ENCODE results near the gene SORCS3. TPM values are rescaled to one million over a fixed set of nuclear protein-coding genes. Genes with fewer than 3 reads are reported as not detected.

Gene SORCS3
- total RNA-seq, 1 experiment from 2014 or later, result 0.04 TPM

DNA sequence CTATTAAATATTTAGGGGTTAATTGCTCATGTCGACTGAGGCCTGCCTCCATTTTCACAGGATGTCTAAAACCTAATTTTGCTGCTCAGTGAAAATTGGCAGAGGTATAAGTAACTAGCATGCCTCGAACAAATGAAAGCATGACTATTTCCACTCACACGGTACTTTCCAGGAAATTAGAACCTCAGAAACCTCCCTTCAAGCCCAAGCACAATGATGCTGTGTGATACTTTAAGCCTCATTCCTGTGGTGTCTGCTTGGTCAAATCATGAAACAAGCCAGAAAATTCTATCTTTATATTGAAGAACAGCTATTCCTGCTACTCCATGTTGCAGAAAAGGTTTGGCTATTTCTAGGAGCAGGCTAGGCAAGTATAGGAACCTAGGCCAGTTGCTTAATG is 203.0 kb downstream of the SORCS3 start:
- Mint-ChIP-seq H3K4me3 (no peak overlapping the region), H3K27ac (no peak overlapping the region), H3K27me3 (ENCODE audit: low read depth) (peaks cover 10% of the 10 kb centered on the region), H3K9me3 (no peaks in the 10 kb centered on the region), H3K4me1 (peaks cover 6 to 7% of the 10 kb centered on the region in 2 experiments), H3K36me3 (ENCODE audit: insufficient read depth in 1 of 3, low read depth in 3 of 3) (no peaks in the 10 kb centered on the region)
- Histone ChIP-seq H4K8ac (replicated peaks; ENCODE audit: insufficient read length, low read depth, low read length) (no peak overlapping the region), H4K91ac (ENCODE audit: insufficient read length, low read depth, low read length) (no peak overlapping the region), H2BK5ac (ENCODE audit: insufficient read length, low read length) (no peak overlapping the region), H2AK5ac (ENCODE audit: insufficient read length, low read length) (no peak overlapping the region), H4K5ac (ENCODE audit: insufficient read length, low read depth, low read length) (no peak overlapping the region), H3K14ac (ENCODE audit: insufficient read depth, low read length) (no peak overlapping the region), H2BK120ac (ENCODE audit: low read depth, low read length, poor library complexity, severe bottlenecking) (no peak overlapping the region), H4K20me1 (ENCODE audit: control insufficient read depth, insufficient read depth, insufficient read length) (no peaks in the 10 kb centered on the region), H3T11ph (ENCODE audit: low read length) (no peak overlapping the region), H3K9ac (ENCODE audit: extremely low read depth, insufficient read length, low read length) (no peak overlapping the region), H3K23me2 (ENCODE audit: insufficient read length, low read depth, low read length, poor library complexity, severe bottlenecking) (no peaks in the 10 kb centered on the region), H3K27me3 (ENCODE audit: insufficient read depth, low read length) (no peaks in the 10 kb centered on the region), H3K4me1 (ENCODE audit: insufficient read depth, low read length) (no peaks in the 10 kb centered on the region), H3K4ac (ENCODE audit: low read depth, low read length) (no peak overlapping the region), H3K79me1 (ENCODE audit: insufficient read depth, low read depth, low read length, poor library complexity, severe bottlenecking) (no peaks in the 10 kb centered on the region), H2BK15ac (ENCODE audit: low read depth, low read length) (no peak overlapping the region), H3K56ac (ENCODE audit: insufficient read length, low read depth, low read length) (no peak overlapping the region), H2BK12ac (ENCODE audit: insufficient read length, low read depth, low read length) (no peak overlapping the region), H2BK20ac (ENCODE audit: low read depth, low read length, poor library complexity, severe bottlenecking) (no peak overlapping the region), H3K9me3 (ENCODE audit: control insufficient read depth, low read depth, low read length) (no peaks in the 10 kb centered on the region), H2AFZ (ENCODE audit: low read length) (no peak overlapping the region), H3K18ac (ENCODE audit: insufficient read length, low read depth, low read length) (no peak overlapping the region), H3K27ac (ENCODE audit: insufficient read length, low read depth, low read length) (no peak overlapping the region), H3K23ac (ENCODE audit: insufficient read length, low read depth, low read length) (no peak overlapping the region), H3K4me2 (ENCODE audit: insufficient read depth, insufficient read length, low read length) (no peak overlapping the region), H3K79me2 (ENCODE audit: insufficient read depth, low read length) (no peaks in the 10 kb centered on the region)
- no CpG with 5 or more reads among the region's 3 CpGs for WGBS (ENCODE audit: extremely low coverage, insufficient read length, low lambda C conversion rate)
- TF ChIP-seq, protein P1, sequence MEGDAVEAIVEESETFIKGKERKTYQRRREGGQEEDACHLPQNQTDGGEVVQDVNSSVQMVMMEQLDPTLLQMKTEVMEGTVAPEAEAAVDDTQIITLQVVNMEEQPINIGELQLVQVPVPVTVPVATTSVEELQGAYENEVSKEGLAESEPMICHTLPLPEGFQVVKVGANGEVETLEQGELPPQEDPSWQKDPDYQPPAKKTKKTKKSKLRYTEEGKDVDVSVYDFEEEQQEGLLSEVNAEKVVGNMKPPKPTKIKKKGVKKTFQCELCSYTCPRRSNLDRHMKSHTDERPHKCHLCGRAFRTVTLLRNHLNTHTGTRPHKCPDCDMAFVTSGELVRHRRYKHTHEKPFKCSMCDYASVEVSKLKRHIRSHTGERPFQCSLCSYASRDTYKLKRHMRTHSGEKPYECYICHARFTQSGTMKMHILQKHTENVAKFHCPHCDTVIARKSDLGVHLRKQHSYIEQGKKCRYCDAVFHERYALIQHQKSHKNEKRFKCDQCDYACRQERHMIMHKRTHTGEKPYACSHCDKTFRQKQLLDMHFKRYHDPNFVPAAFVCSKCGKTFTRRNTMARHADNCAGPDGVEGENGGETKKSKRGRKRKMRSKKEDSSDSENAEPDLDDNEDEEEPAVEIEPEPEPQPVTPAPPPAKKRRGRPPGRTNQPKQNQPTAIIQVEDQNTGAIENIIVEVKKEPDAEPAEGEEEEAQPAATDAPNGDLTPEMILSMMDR (conservative IDR thresholded peaks at IDR 0.05), result no peak
- no peak for DNase-seq

Data from H9 (cell line).